SJSA1 (cell line): ENCODE results near the gene GRK5. TPM values are rescaled to one million over a fixed set of nuclear protein-coding genes. Genes with fewer than 3 reads are reported as not detected.

Source experiments
- DNase-seq, 2 experiments: peaks; one replicate each; pipeline ENCODE4 v3.0.0-alpha.2; 2015 to 2020; ENCODE audit warnings: low spot score in 2 of 2, low read depth in 1 of 2
- H3K27ac ChIP-seq: fragments of 250-450 bp; sonication (Bioruptor Pico); 2 replicates; pipeline ENCODE4 v1.5.1; 2020; ENCODE audit warnings: mild to moderate bottlenecking, moderate library complexity
- H3K27me3 ChIP-seq: fragments of 250-450 bp; sonication (Bioruptor Pico); replicated peaks from 2 replicates; pipeline ENCODE4 v1.5.1; 2020; ENCODE audit warnings: mild to moderate bottlenecking, moderate library complexity
- H3K36me3 ChIP-seq: fragments of 250-450 bp; sonication (Bioruptor Pico); 2 replicates; pipeline ENCODE4 v1.5.1; 2020; ENCODE audit warnings: mild to moderate bottlenecking
- H3K4me1 ChIP-seq: fragments of 250-450 bp; sonication (Bioruptor Pico); replicated peaks from 2 replicates; pipeline ENCODE4 v1.6.1; 2021; ENCODE audit warnings: mild to moderate bottlenecking
- H3K4me3 ChIP-seq: fragments of 250-450 bp; sonication (Bioruptor Pico); 2 replicates; pipeline ENCODE4 v1.5.1; 2020; ENCODE audit warnings: mild to moderate bottlenecking
- H3K9me3 ChIP-seq: fragments of 250-450 bp; sonication (Bioruptor Pico); replicated peaks from 2 replicates; pipeline ENCODE4 v1.5.1; 2020; ENCODE audit warnings: mild to moderate bottlenecking
- total RNA-seq: library from RNA; depleted of rRNA; stranded (reverse); fragments of >200 nt; shearing (Covaris generic); gene quantifications from 2 replicates; pipeline ENCODE4 v1.2.3, GENCODE V29; 2014

GRK5 gene
- total RNA-seq, 1 experiment from 2014 or later, result 19.4 TPM

GRCh38 chr10:119377958-119378736 is 170.8 kb downstream of the GRK5 start:
- no peak overlapping the region for H3K4me3 ChIP-seq
- H3K9me3 ChIP-seq, result no peaks in the 10 kb centered on the region
- no peak for DNase-seq
- H3K27me3 ChIP-seq, result no peaks in the 10 kb centered on the region
- peaks cover 13% of the 10 kb centered on the region for H3K4me1 ChIP-seq
- peaks cover 14% of the 10 kb centered on the region for H3K36me3 ChIP-seq
- no peak overlapping the region for H3K27ac ChIP-seq

GRCh38 chr10:119378737-119379067 is 171.3 kb downstream of the GRK5 start:
- Histone ChIP-seq H3K4me3 (no peak overlapping the region), H3K27me3 (no peaks in the 10 kb centered on the region), H3K36me3 (peaks cover 16% of the 10 kb centered on the region), H3K9me3 (no peaks in the 10 kb centered on the region), H3K4me1 (peaks cover 13% of the 10 kb centered on the region), H3K27ac (no peak overlapping the region)
- no peak for DNase-seq

GRCh38 chr10:119379466-119380071 is 172.2 kb downstream of the GRK5 start:
- no peaks in the 10 kb centered on the region for H3K27me3 ChIP-seq
- no peak for DNase-seq
- H3K9me3 ChIP-seq, result no peaks in the 10 kb centered on the region
- H3K4me1 ChIP-seq, result peaks cover 13% of the 10 kb centered on the region
- H3K4me3 ChIP-seq, result no peak overlapping the region
- H3K27ac ChIP-seq, result no peak overlapping the region
- H3K36me3 ChIP-seq, result peaks cover 16% of the 10 kb centered on the region

- Histone ChIP-seq H3K9me3 (no peaks in the 10 kb centered on the region), H3K4me1 (no peaks in the 10 kb centered on the region), H3K4me3 (no peak overlapping the region), H3K36me3 (peaks cover 16% of the 10 kb centered on the region), H3K27ac (no peak overlapping the region), H3K27me3 (no peaks in the 10 kb centered on the region)
- no peak for DNase-seq
Measured at GRCh38 chr10:119383174-119383856, 175.9 kb downstream of the GRK5 start.

GRCh38 chr10:119384127-119384526 is 176.8 kb downstream of the GRK5 start:
- Histone ChIP-seq H3K36me3 (peaks cover 16% of the 10 kb centered on the region), H3K4me1 (no peaks in the 10 kb centered on the region), H3K27me3 (no peaks in the 10 kb centered on the region), H3K27ac (no peak overlapping the region), H3K9me3 (no peaks in the 10 kb centered on the region), H3K4me3 (no peak overlapping the region)
- DNase-seq, result no peak

- Histone ChIP-seq H3K27me3 (no peaks in the 10 kb centered on the region), H3K9me3 (no peaks in the 10 kb centered on the region), H3K27ac (no peak overlapping the region), H3K4me1 (no peaks in the 10 kb centered on the region), H3K4me3 (no peak overlapping the region), H3K36me3 (peaks cover 3% of the 10 kb centered on the region)
- DNase-seq, result no peak
Measured at GRCh38 chr10:119386666-119387065, 179.3 kb downstream of the GRK5 start.

- DNase-seq, result no peak
- Histone ChIP-seq H3K4me3 (no peak overlapping the region), H3K27ac (no peak overlapping the region), H3K9me3 (no peaks in the 10 kb centered on the region), H3K27me3 (no peaks in the 10 kb centered on the region), H3K4me1 (no peaks in the 10 kb centered on the region), H3K36me3 (no peaks in the 10 kb centered on the region; the same call in 1 of the 2 replicates)
Measured at GRCh38 chr10:119388849-119389345, 181.5 kb downstream of the GRK5 start.

- Histone ChIP-seq H3K4me1 (peaks cover 18% of the 10 kb centered on the region), H3K9me3 (no peaks in the 10 kb centered on the region), H3K4me3 (no peak overlapping the region), H3K27me3 (no peaks in the 10 kb centered on the region), H3K27ac (no peak overlapping the region), H3K36me3 (no peaks in the 10 kb centered on the region; the same call in 1 of the 2 replicates)
- DNase-seq, result no peak
Measured at GRCh38 chr10:119391440-119392251, 184.3 kb downstream of the GRK5 start.

GRCh38 chr10:119393019-119393418 is 185.6 kb downstream of the GRK5 start:
- Histone ChIP-seq H3K4me3 (no peak overlapping the region), H3K27ac (no peak overlapping the region), H3K36me3 (no peaks in the 10 kb centered on the region; the same call in 1 of the 2 replicates), H3K9me3 (no peaks in the 10 kb centered on the region), H3K4me1 (peaks cover 18% of the 10 kb centered on the region), H3K27me3 (no peaks in the 10 kb centered on the region)
- DNase-seq, result no peak

GRCh38 chr10:119393421-119393820 is 186.1 kb downstream of the GRK5 start:
- no peaks in the 10 kb centered on the region; the same call in 1 of the 2 replicates for H3K36me3 ChIP-seq
- H3K4me1 ChIP-seq, result peaks cover 18% of the 10 kb centered on the region
- H3K27ac ChIP-seq, result no peak overlapping the region
- no peak overlapping the region for H3K4me3 ChIP-seq
- no peak for DNase-seq
- H3K27me3 ChIP-seq, result no peaks in the 10 kb centered on the region
- H3K9me3 ChIP-seq, result no peaks in the 10 kb centered on the region

- H3K4me3 ChIP-seq, result no peak overlapping the region
- H3K9me3 ChIP-seq, result no peaks in the 10 kb centered on the region
- no peaks in the 10 kb centered on the region for H3K27me3 ChIP-seq
- H3K27ac ChIP-seq, result no peak overlapping the region
- peaks cover 18% of the 10 kb centered on the region for H3K4me1 ChIP-seq
- no peaks in the 10 kb centered on the region; the same call in 1 of the 2 replicates for H3K36me3 ChIP-seq
- no peak for DNase-seq
Measured at GRCh38 chr10:119393845-119394244, 186.5 kb downstream of the GRK5 start.

- Histone ChIP-seq H3K9me3 (no peaks in the 10 kb centered on the region), H3K4me1 (peaks cover 18% of the 10 kb centered on the region), H3K27me3 (no peaks in the 10 kb centered on the region), H3K4me3 (no peak overlapping the region), H3K27ac (peak overlapping the region; percentile 36), H3K36me3 (no peaks in the 10 kb centered on the region; the same call in 1 of the 2 replicates)
- peak in 1 of 2 experiments; percentile 14 for DNase-seq
Measured at GRCh38 chr10:119394657-119395279, 187.4 kb downstream of the GRK5 start.
